Fibroblast of lung (primary cell): ENCODE results near the gene CTNNA2. TPM values are rescaled to one million over a fixed set of nuclear protein-coding genes. Genes with fewer than 3 reads are reported as not detected.
A peak's percentile ranks its signal among the peaks of the same experiment; 100 is the strongest.

ENCODE experiments used
- DNase-seq, 2 donors: peaks; one replicate each; pipeline versions ENCODE4 v3.0.0 to v3.0.0-alpha.2; 2010; ENCODE audit warnings: low read depth in 2 of 2
- H2AFZ ChIP-seq: 2 replicates; pipeline ENCODE4 v1.5.1; 2012; ENCODE audit warnings: low read length, control low read depth, inconsistent platforms
- H3K27ac ChIP-seq: 2 replicates; pipeline ENCODE4 v1.5.1; 2011; ENCODE audit warnings: low read length, control low read depth; ENCODE audit not compliant: insufficient read depth
- H3K27me3 ChIP-seq: 2 replicates; pipeline ENCODE4 v1.5.1; 2011; ENCODE audit warnings: mild to moderate bottlenecking, low read length; ENCODE audit not compliant: control insufficient read depth, insufficient read depth
- H3K36me3 ChIP-seq: 2 replicates; pipeline ENCODE4 v1.5.1; 2011; ENCODE audit warnings: low read length; ENCODE audit not compliant: control insufficient read depth, insufficient read depth
- H3K4me1 ChIP-seq: 2 replicates; pipeline ENCODE4 v1.5.1; 2011; ENCODE audit warnings: low read length; ENCODE audit not compliant: control insufficient read depth, insufficient read depth; ENCODE audit errors: extremely low read depth
- H3K4me2 ChIP-seq: 2 replicates; pipeline ENCODE4 v1.5.1; 2011; ENCODE audit warnings: low read length, control low read depth; ENCODE audit not compliant: insufficient read depth; ENCODE audit errors: extremely low read depth
- H3K4me3 ChIP-seq, 4 experiments: fragments of 200-600 bp in 1 of 4; sonication (generic) in 1 of 4; replicated peaks in 1 of 4; 2 replicates each; pipeline ENCODE4 v1.5.1; 2011 to 2016; ENCODE audit warnings: low read length in 4 of 4, low read depth in 3 of 4, mild to moderate bottlenecking in 3 of 4, control low read depth in 2 of 4, inconsistent platforms in 1 of 4, mixed read lengths in 1 of 4; ENCODE audit not compliant: insufficient read depth in 1 of 4; ENCODE audit errors: control extremely low read depth in 1 of 4
- H3K79me2 ChIP-seq: 2 replicates; pipeline ENCODE4 v1.5.1; 2012; ENCODE audit warnings: mild to moderate bottlenecking, low read length, inconsistent platforms; ENCODE audit not compliant: control insufficient read depth, insufficient read depth
- H3K9ac ChIP-seq: 2 replicates; pipeline ENCODE4 v1.5.1; 2011; ENCODE audit warnings: mild to moderate bottlenecking, low read length, control low read depth; ENCODE audit not compliant: insufficient read depth
- H3K9me3 ChIP-seq: 2 replicates; pipeline ENCODE4 v1.5.1; 2012; ENCODE audit warnings: low read depth, low read length; ENCODE audit not compliant: control insufficient read depth, insufficient read depth
- H4K20me1 ChIP-seq: 2 replicates; pipeline ENCODE4 v1.5.1; 2011; ENCODE audit warnings: low read length; ENCODE audit not compliant: control insufficient read depth, insufficient read depth; ENCODE audit errors: extremely low read depth
- EZH2 ChIP-seq: IDR thresholded peaks from 2 replicates; pipeline ENCODE4 v1.5.1; 2012; ENCODE audit warnings: low read length, control low read depth, mild to moderate bottlenecking; ENCODE audit errors: missing control alignments
- polyA plus RNA-seq, 2 donors: library from polyadenylated mRNA; depleted of rRNA in 1 of 2; stranded (reverse) in 1 of 2; unstranded in 1 of 2; fragments of >200 nt; gene quantifications; 2 replicates each; pipeline ENCODE4 v1.2.1, GENCODE V29; 2011 to 2012; ENCODE audit warnings: missing spikeins in 1 of 2
- total RNA-seq: library from RNA; depleted of rRNA; stranded (reverse); fragments of >200 nt; gene quantifications from 2 replicates; pipeline ENCODE4 v1.2.1, GENCODE V29; 2014
- TF ChIP-seq, protein P1 (sequence below), 2 donors: IDR thresholded peaks in 1 of 2; conservative IDR thresholded peaks in 1 of 2; 1 replicate in 1 of 2; 2 replicates in 1 of 2; pipeline ENCODE4 v1.5.1; 2011 to 2012; ENCODE audit warnings: low read length in 2 of 2, control low read depth in 1 of 2, inconsistent platforms in 1 of 2, low read depth in 1 of 2, mild to moderate bottlenecking in 1 of 2

CTNNA2 gene
- total and polyA plus RNA-seq, 2 donors (not counting 1 experiment from before 2014, with no cell fraction given), result not detected

DNA sequence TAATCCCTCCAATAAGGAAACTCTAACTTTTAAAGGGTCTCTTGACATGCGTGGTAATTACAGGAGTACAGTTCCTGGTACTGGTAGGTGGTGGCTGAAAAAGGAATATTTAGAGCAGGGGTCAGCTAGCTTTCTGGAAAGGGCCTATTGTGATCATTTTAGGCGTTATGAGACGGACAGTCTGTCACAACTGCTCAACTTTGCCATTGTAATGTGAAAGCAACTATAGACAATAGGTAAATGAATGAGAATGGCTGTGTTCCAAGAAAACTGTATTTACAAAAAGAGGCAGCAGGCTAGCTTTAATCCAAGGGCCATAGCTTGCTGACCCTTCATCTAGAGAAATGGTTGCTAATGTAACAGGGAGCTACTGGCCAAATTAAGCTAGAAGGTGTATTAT is 969.4 kb downstream of the CTNNA2 start:
- no peaks in the 10 kb centered on the region for H3K27me3 ChIP-seq
- H3K9ac ChIP-seq, result no peak overlapping the region
- no peaks in the 10 kb centered on the region for H3K36me3 ChIP-seq
- no peak for DNase-seq
- H4K20me1 ChIP-seq, result no peaks in the 10 kb centered on the region
- TF ChIP-seq, protein P1, sequence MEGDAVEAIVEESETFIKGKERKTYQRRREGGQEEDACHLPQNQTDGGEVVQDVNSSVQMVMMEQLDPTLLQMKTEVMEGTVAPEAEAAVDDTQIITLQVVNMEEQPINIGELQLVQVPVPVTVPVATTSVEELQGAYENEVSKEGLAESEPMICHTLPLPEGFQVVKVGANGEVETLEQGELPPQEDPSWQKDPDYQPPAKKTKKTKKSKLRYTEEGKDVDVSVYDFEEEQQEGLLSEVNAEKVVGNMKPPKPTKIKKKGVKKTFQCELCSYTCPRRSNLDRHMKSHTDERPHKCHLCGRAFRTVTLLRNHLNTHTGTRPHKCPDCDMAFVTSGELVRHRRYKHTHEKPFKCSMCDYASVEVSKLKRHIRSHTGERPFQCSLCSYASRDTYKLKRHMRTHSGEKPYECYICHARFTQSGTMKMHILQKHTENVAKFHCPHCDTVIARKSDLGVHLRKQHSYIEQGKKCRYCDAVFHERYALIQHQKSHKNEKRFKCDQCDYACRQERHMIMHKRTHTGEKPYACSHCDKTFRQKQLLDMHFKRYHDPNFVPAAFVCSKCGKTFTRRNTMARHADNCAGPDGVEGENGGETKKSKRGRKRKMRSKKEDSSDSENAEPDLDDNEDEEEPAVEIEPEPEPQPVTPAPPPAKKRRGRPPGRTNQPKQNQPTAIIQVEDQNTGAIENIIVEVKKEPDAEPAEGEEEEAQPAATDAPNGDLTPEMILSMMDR (conservative IDR thresholded peaks at IDR 0.05 in 1 of 2, IDR thresholded peaks at IDR 0.05 in 1 of 2; ENCODE audit: low read depth in 1 of 2, low read length in 2 of 2), result no peak
- TF ChIP-seq EZH2, result no peak
- no peaks in the 10 kb centered on the region for H3K79me2 ChIP-seq
- no peak overlapping the region for H3K4me2 ChIP-seq
- no peaks in the 10 kb centered on the region for H3K9me3 ChIP-seq
- H3K4me1 ChIP-seq, result no peaks in the 10 kb centered on the region
- no peak overlapping the region for H3K27ac ChIP-seq
- H3K4me3 ChIP-seq, result no peak overlapping the region
- H2AFZ ChIP-seq, result no peak overlapping the region

DNA sequence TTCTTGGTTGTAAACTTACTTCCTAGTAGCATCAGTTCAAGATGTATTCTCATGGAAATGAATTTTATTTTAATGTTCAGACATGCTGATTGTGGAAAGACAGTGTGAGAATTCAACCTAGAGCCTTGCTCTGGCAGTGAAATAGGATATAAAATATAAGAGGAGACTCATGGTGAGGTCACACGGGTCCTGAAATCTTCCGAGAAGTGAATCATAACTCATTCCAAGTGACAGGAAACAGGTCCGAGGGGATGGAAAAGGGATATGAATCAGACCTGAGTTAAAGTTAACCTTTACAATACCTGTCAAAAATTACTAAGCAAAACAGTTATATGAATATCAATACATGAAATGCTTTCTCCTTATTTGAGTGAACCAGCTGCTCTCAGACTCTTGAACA is 976.9 kb downstream of the CTNNA2 start:
- Histone ChIP-seq H3K36me3 (no peaks in the 10 kb centered on the region), H3K27me3 (no peaks in the 10 kb centered on the region), H2AFZ (no peak overlapping the region), H3K4me2 (no peak overlapping the region), H3K79me2 (no peaks in the 10 kb centered on the region), H3K9me3 (no peaks in the 10 kb centered on the region), H3K4me1 (no peaks in the 10 kb centered on the region), H3K4me3 (no peak overlapping the region), H3K9ac (no peak overlapping the region), H4K20me1 (no peaks in the 10 kb centered on the region), H3K27ac (no peak overlapping the region)
- no peak for TF ChIP-seq EZH2
- TF ChIP-seq, protein P1 (conservative IDR thresholded peaks at IDR 0.05 in 1 of 2, IDR thresholded peaks at IDR 0.05 in 1 of 2; ENCODE audit: low read depth in 1 of 2, low read length in 2 of 2), result no peak
- DNase-seq, result peak; percentile 19 to 77

DNA sequence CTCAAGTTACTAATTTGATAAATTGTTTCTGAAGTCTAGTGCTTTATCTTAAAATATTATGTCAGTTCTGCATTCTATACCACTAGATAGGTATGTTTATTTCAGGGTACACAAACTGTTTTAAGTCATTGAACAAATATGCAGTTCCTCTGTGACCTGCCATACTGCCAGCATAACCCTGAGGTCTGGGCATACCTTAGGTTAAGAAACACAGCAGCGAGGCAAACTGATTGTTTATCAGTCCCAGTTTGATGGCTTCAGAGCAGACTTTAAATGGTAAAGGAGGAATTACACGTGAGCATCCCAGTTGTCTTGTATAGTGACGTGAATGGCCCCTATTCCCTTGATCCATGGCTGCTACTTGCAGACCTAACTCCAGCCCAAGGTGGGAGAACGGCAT is 978.1 kb downstream of the CTNNA2 start:
- DNase-seq, result no peak
- no peaks in the 10 kb centered on the region for H4K20me1 ChIP-seq
- no peaks in the 10 kb centered on the region for H3K27me3 ChIP-seq
- TF ChIP-seq EZH2, result no peak
- TF ChIP-seq, protein P1 (conservative IDR thresholded peaks at IDR 0.05 in 1 of 2, IDR thresholded peaks at IDR 0.05 in 1 of 2; ENCODE audit: low read depth in 1 of 2, low read length in 2 of 2), result no peak
- H3K4me3 ChIP-seq, result no peak overlapping the region
- no peaks in the 10 kb centered on the region for H3K36me3 ChIP-seq
- H3K9ac ChIP-seq, result no peak overlapping the region
- no peaks in the 10 kb centered on the region for H3K9me3 ChIP-seq
- H2AFZ ChIP-seq, result no peak overlapping the region
- peaks cover 1% of the 10 kb centered on the region for H3K4me1 ChIP-seq
- H3K4me2 ChIP-seq, result no peak overlapping the region
- H3K27ac ChIP-seq, result no peak overlapping the region
- H3K79me2 ChIP-seq, result no peaks in the 10 kb centered on the region
